Left renal cortex interstitium (tissue), 4 donors: ENCODE measurements around the gene LEUTX. TPM values are rescaled to one million over a fixed set of nuclear protein-coding genes. Genes with fewer than 3 reads are reported as not detected.
"Not testable (repeated sequence)": the region's sequence is repeated elsewhere in the genome, so short reads cannot be mapped to it uniquely, and the experiment has no call there.

ENCODE experiments used
- DNase-seq, 4 donors: peaks; one replicate each; pipeline ENCODE4 v3.0.0-alpha.2; 2013; ENCODE audit warnings: low read depth in 4 of 4, low spot score in 2 of 4, missing footprints in 1 of 4
- polyA plus RNA-seq, 4 donors: library from polyadenylated mRNA; unstranded; fragments of 120-200 nt; gene quantifications; one replicate each; pipeline ENCODE4 v1.2.1, GENCODE V29; 2013; ENCODE audit not compliant: insufficient read length in 4 of 4

Gene LEUTX
- polyA plus RNA-seq, 4 donors, result not detected

- no peak for DNase-seq
Observed at GRCh38 chr19:39768786-39769185, 9.9 kb upstream of the LEUTX start.

GRCh38 chr19:39780894-39781293 lies 2.2 kb downstream of the LEUTX start:
- no peak for DNase-seq

- DNase-seq, result no peak
Observed at GRCh38 chr19:39788244-39788643, 9.6 kb downstream of the LEUTX start.

GRCh38 chr19:39792999-39793546 lies 14.4 kb downstream of the LEUTX start:
- peak; percentile 53 to 72 (median 57) for DNase-seq

- no peak for DNase-seq
Observed at GRCh38 chr19:39795001-39795400, 16.3 kb downstream of the LEUTX start.

- DNase-seq, result no peak
Observed at GRCh38 chr19:39796000-39796498, 17.4 kb downstream of the LEUTX start.

- no peak for DNase-seq
Observed at GRCh38 chr19:39797083-39797482, 18.4 kb downstream of the LEUTX start.

GRCh38 chr19:39802958-39803357 lies 24.3 kb downstream of the LEUTX start:
- DNase-seq, result no peak

GRCh38 chr19:39805104-39805503 lies 26.4 kb downstream of the LEUTX start:
- DNase-seq, result no peak

GRCh38 chr19:39807846-39808364 lies 29.3 kb downstream of the LEUTX start:
- DNase-seq, result no peak

- not testable (repeated sequence) for DNase-seq
Observed at GRCh38 chr19:39808688-39809087, 30.0 kb downstream of the LEUTX start.

GRCh38 chr19:39809368-39809767 lies 30.7 kb downstream of the LEUTX start:
- DNase-seq, result no peak

GRCh38 chr19:39810424-39810823 lies 31.8 kb downstream of the LEUTX start:
- DNase-seq, result no peak

- no peak for DNase-seq
Observed at GRCh38 chr19:39811064-39811463, 32.4 kb downstream of the LEUTX start.

- no peak for DNase-seq
Observed at GRCh38 chr19:39813264-39813993, 34.8 kb downstream of the LEUTX start.

- DNase-seq, result not testable (repeated sequence)
Observed at GRCh38 chr19:39814111-39814510, 35.5 kb downstream of the LEUTX start.

GRCh38 chr19:39814595-39814994 lies 35.9 kb downstream of the LEUTX start:
- DNase-seq, result no peak

- no peak for DNase-seq
Observed at GRCh38 chr19:39816287-39817048, 37.8 kb downstream of the LEUTX start.

GRCh38 chr19:39817888-39818561 lies 39.4 kb downstream of the LEUTX start:
- no peak for DNase-seq

GRCh38 chr19:39818626-39819097 lies 40.0 kb downstream of the LEUTX start:
- DNase-seq, result no peak

- DNase-seq, result no peak
Observed at GRCh38 chr19:39819786-39820185, 41.1 kb downstream of the LEUTX start.
